ENCODE measurements around the gene CEACAM20. TPM values are rescaled to one million over a fixed set of nuclear protein-coding genes. Genes with fewer than 3 reads are reported as not detected.
"Not testable (repeated sequence)": the region's sequence is repeated elsewhere in the genome, so short reads cannot be mapped to it uniquely, and the experiment has no call there.

CEACAM20 gene
- total RNA-seq, 1 experiment from 2014 or later, result not detected

DNA sequence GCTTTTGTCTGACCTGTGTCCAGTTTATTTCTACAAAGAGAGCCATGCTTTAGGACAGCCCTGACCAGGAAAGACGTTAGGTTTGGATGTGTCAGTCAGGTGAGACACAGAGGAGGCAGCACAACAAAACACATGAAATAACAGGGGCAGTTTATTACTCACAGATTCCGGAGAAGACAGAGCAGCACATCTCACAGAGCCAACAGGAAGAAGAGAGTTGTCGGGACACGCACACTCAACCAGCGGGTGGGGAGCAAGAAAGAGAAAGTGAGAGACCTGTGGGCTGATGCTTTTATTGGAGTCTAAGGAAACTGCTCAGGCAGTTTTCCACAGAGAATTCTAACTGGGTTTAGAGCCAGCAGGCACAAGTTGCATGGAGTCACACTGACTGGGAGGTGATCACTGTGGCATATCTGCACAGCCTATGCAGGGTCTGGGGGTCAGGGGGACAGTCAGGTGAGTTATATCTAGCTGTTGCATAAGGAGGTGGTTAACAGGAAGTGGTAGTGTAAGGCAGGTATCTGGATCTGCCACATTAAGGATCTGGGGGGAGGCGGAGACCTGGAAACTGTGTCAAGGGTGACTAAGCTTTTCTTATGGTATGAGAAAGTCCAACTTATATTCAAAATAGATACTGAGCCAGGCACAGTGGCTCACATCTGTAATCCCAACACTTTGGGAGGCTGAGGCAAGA is 24.1 kb upstream of the CEACAM20 start:
- H3K9ac ChIP-seq (ENCODE audit: low read length), result no peak overlapping the region
- DNase-seq, result no peak
- H3K27ac ChIP-seq (ENCODE audit: low read length), result no peak overlapping the region
- H3K4me1 ChIP-seq (ENCODE audit: low read length), result no peaks in the 10 kb centered on the region
- H2AFZ ChIP-seq (ENCODE audit: low read length), result no peak overlapping the region
- no peak overlapping the region for H3K4me2 ChIP-seq (ENCODE audit: low read depth, low read length, poor library complexity, severe bottlenecking)
- H3K36me3 ChIP-seq (ENCODE audit: insufficient read depth, low read length), result no peaks in the 10 kb centered on the region
- H3K4me3 ChIP-seq (ENCODE audit: low read length), result no peak overlapping the region
- H3K27me3 ChIP-seq (ENCODE audit: low read length), result no peaks in the 10 kb centered on the region
- no peaks in the 10 kb centered on the region for H3K9me3 ChIP-seq (ENCODE audit: low read length)
- H4K20me1 ChIP-seq (ENCODE audit: insufficient read depth, low read depth, low read length), result no peaks in the 10 kb centered on the region
- H3K9me2 ChIP-seq (replicated peaks; ENCODE audit: insufficient read depth, low read length), result no peaks in the 10 kb centered on the region
- no peaks in the 10 kb centered on the region for H3K79me2 ChIP-seq (ENCODE audit: low read length)

DNA sequence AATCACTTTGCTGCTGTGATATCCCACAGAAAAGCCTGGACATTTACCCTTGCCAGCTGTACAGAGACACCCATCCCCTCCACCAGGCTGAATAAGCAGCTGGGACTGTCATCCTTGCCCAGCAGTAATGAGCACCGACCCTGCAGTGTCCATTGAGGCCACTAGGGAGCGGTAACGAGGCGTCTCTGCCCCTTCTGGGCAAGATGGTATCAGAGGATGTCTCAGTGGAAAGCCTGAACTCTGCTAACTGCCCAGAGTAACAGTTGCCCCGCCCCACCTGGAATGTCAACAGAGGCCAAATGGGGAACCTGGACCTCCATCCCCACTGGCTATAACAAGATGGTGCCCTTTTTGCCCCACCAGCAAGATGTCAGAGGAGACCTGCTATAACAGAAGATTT is 22.8 kb upstream of the CEACAM20 start:
- Histone ChIP-seq H3K79me2 (ENCODE audit: low read length) (no peaks in the 10 kb centered on the region), H3K27me3 (ENCODE audit: low read length) (no peaks in the 10 kb centered on the region), H3K4me2 (ENCODE audit: low read depth, low read length, poor library complexity, severe bottlenecking) (no peak overlapping the region), H3K36me3 (ENCODE audit: insufficient read depth, low read length) (no peaks in the 10 kb centered on the region), H3K9me2 (replicated peaks; ENCODE audit: insufficient read depth, low read length) (no peaks in the 10 kb centered on the region), H4K20me1 (ENCODE audit: insufficient read depth, low read depth, low read length) (no peaks in the 10 kb centered on the region), H3K4me1 (ENCODE audit: low read length) (no peaks in the 10 kb centered on the region), H3K27ac (ENCODE audit: low read length) (no peak overlapping the region), H3K9ac (ENCODE audit: low read length) (no peak overlapping the region), H2AFZ (ENCODE audit: low read length) (no peak overlapping the region), H3K4me3 (ENCODE audit: low read length) (no peak overlapping the region), H3K9me3 (ENCODE audit: low read length) (no peaks in the 10 kb centered on the region)
- peak; percentile 83 for DNase-seq

DNA sequence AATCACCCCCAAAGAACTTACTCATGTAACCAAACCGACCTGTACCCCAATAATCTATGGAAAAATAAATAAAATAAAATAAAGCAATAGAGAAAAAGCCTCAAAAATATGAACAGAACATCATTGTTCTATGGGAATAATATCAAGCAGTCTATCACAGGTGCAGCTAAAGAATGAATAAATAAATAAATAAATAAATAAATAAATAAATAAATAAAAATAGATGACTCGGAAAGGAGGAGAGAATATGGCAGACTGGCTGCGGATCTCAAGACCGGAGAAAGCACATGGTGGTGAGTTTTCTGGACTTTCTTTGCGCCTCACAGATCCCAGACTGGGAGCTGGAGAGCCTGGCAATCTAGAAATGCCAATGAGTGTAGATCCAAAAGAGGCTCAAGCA is 22.4 kb upstream of the CEACAM20 start:
- no peaks in the 10 kb centered on the region for H3K9me3 ChIP-seq (ENCODE audit: low read length)
- H3K79me2 ChIP-seq (ENCODE audit: low read length), result no peaks in the 10 kb centered on the region
- H3K27me3 ChIP-seq (ENCODE audit: low read length), result no peaks in the 10 kb centered on the region
- no peak overlapping the region for H3K27ac ChIP-seq (ENCODE audit: low read length)
- no peaks in the 10 kb centered on the region for H4K20me1 ChIP-seq (ENCODE audit: insufficient read depth, low read depth, low read length)
- no peaks in the 10 kb centered on the region for H3K36me3 ChIP-seq (ENCODE audit: insufficient read depth, low read length)
- no peak overlapping the region for H3K9ac ChIP-seq (ENCODE audit: low read length)
- no peak overlapping the region for H2AFZ ChIP-seq (ENCODE audit: low read length)
- no peak overlapping the region for H3K4me2 ChIP-seq (ENCODE audit: low read depth, low read length, poor library complexity, severe bottlenecking)
- no peaks in the 10 kb centered on the region for H3K9me2 ChIP-seq (replicated peaks; ENCODE audit: insufficient read depth, low read length)
- H3K4me1 ChIP-seq (ENCODE audit: low read length), result no peaks in the 10 kb centered on the region
- DNase-seq, result no peak
- H3K4me3 ChIP-seq (ENCODE audit: low read length), result no peak overlapping the region

DNA sequence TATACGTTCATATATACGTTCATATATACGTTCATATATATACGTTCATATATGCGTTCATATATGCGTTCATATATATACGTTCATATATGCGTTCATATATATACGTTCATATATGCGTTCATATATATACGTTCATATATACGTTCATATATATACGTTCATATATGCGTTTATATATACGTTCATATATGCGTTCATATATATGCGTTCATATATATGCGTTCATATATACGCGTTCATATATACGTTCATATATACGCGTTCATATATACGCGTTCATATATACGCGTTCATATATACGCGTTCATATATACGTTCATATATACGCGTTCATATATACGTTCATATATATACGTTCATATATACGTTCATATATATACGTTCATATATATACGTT is 21.5 kb upstream of the CEACAM20 start:
- H4K20me1 ChIP-seq (ENCODE audit: insufficient read depth, low read depth, low read length); H3K36me3 ChIP-seq (ENCODE audit: insufficient read depth, low read length); H2AFZ ChIP-seq (ENCODE audit: low read length); H3K9ac ChIP-seq (ENCODE audit: low read length); H3K9me2 ChIP-seq (replicated peaks; ENCODE audit: insufficient read depth, low read length); DNase-seq; H3K4me3 ChIP-seq (ENCODE audit: low read length); H3K27me3 ChIP-seq (ENCODE audit: low read length); H3K4me1 ChIP-seq (ENCODE audit: low read length); H3K4me2 ChIP-seq (ENCODE audit: low read depth, low read length, poor library complexity, severe bottlenecking); H3K27ac ChIP-seq (ENCODE audit: low read length); H3K79me2 ChIP-seq (ENCODE audit: low read length); H3K9me3 ChIP-seq (ENCODE audit: low read length): not testable (repeated sequence)

DNA sequence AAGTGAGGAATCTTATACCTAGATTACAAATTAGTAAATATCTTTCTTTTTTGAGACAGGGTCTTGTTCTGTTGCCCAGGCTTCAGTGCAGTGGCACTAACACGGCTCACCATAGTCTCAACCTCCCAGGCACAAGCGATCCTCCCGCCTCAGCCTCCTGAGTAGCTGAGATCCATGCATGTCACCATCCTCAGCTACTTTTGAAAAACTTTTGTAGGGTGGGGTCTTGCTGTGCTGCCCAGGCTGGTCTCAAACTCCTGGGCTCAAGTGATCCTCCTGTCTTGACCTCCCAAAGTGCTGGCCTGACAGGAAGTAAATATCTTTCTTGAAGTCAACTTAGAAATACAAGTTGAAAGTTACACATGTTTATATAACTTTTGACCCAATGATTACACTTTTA is 20.0 kb upstream of the CEACAM20 start:
- no peak for DNase-seq
- no peaks in the 10 kb centered on the region for H3K9me2 ChIP-seq (replicated peaks; ENCODE audit: insufficient read depth, low read length)
- H3K27ac ChIP-seq (ENCODE audit: low read length), result no peak overlapping the region
- no peaks in the 10 kb centered on the region for H3K79me2 ChIP-seq (ENCODE audit: low read length)
- no peaks in the 10 kb centered on the region for H3K9me3 ChIP-seq (ENCODE audit: low read length)
- no peak overlapping the region for H3K9ac ChIP-seq (ENCODE audit: low read length)
- no peaks in the 10 kb centered on the region for H4K20me1 ChIP-seq (ENCODE audit: insufficient read depth, low read depth, low read length)
- H3K4me1 ChIP-seq (ENCODE audit: low read length), result no peaks in the 10 kb centered on the region
- no peaks in the 10 kb centered on the region for H3K36me3 ChIP-seq (ENCODE audit: insufficient read depth, low read length)
- no peak overlapping the region for H3K4me3 ChIP-seq (ENCODE audit: low read length)
- H3K4me2 ChIP-seq (ENCODE audit: low read depth, low read length, poor library complexity, severe bottlenecking), result no peak overlapping the region
- H2AFZ ChIP-seq (ENCODE audit: low read length), result no peak overlapping the region
- H3K27me3 ChIP-seq (ENCODE audit: low read length), result no peaks in the 10 kb centered on the region

DNA sequence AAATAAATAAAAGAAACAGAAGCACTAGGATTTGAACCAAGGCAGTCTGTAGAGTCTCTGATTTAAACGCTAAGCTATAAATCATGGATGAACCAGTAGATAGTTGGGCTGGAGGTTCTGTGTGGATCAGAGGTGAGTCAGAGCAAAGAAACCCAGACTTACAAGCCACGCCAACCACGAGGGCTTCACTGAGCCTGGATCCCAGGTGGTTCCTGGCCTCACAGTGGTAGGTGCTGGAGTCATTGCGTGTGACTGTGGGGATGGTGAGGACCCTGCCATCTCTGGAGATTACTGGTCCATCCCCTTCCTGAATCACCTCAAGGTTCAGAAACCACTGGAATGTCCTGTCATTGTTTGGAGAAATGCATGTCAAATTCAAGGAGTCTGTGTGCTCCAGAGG is 19.3 kb upstream of the CEACAM20 start:
- H3K79me2 ChIP-seq (ENCODE audit: low read length), result no peaks in the 10 kb centered on the region
- no peak overlapping the region for H3K4me3 ChIP-seq (ENCODE audit: low read length)
- H2AFZ ChIP-seq (ENCODE audit: low read length), result no peak overlapping the region

DNA sequence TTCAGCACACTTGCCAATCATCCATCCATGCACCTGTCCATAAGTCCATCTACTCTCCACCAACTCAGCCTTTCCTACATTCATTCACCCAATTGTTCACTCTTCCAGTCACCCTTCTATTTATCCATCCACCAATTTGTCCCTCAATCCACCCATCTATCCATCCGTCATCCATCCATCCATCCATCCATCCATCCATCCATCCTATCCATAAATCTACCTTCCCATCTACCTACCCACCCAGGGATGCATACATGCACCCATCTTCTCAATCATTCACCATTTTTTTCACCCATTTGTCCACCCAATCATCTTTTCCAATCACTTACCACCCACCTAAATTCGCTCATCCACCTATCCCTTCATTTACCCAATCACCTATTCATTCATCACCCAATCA is 14.6 kb upstream of the CEACAM20 start:
- DNase-seq, result no peak
- Histone ChIP-seq H3K9ac (ENCODE audit: low read length) (no peak overlapping the region), H3K4me2 (ENCODE audit: low read depth, low read length, poor library complexity, severe bottlenecking) (no peak overlapping the region), H3K36me3 (ENCODE audit: insufficient read depth, low read length) (no peaks in the 10 kb centered on the region), H3K9me3 (ENCODE audit: low read length) (no peaks in the 10 kb centered on the region), H3K9me2 (replicated peaks; ENCODE audit: insufficient read depth, low read length) (no peaks in the 10 kb centered on the region), H3K79me2 (ENCODE audit: low read length) (no peaks in the 10 kb centered on the region), H3K4me1 (ENCODE audit: low read length) (no peaks in the 10 kb centered on the region), H2AFZ (ENCODE audit: low read length) (no peak overlapping the region), H3K27ac (ENCODE audit: low read length) (no peak overlapping the region), H4K20me1 (ENCODE audit: insufficient read depth, low read depth, low read length) (no peaks in the 10 kb centered on the region), H3K27me3 (ENCODE audit: low read length) (no peaks in the 10 kb centered on the region), H3K4me3 (ENCODE audit: low read length) (no peak overlapping the region)

More for the DNA sequence above, 19.3 kb upstream of the CEACAM20 start:
- H4K20me1 ChIP-seq (ENCODE audit: insufficient read depth, low read depth, low read length), result no peaks in the 10 kb centered on the region
- no peak for DNase-seq
- H3K27me3 ChIP-seq (ENCODE audit: low read length), result no peaks in the 10 kb centered on the region
- no peak overlapping the region for H3K9ac ChIP-seq (ENCODE audit: low read length)
- H3K36me3 ChIP-seq (ENCODE audit: insufficient read depth, low read length), result no peaks in the 10 kb centered on the region
- H3K27ac ChIP-seq (ENCODE audit: low read length), result no peak overlapping the region
- no peaks in the 10 kb centered on the region for H3K9me3 ChIP-seq (ENCODE audit: low read length)
- no peak overlapping the region for H3K4me2 ChIP-seq (ENCODE audit: low read depth, low read length, poor library complexity, severe bottlenecking)
- H3K9me2 ChIP-seq (replicated peaks; ENCODE audit: insufficient read depth, low read length), result no peaks in the 10 kb centered on the region
- no peaks in the 10 kb centered on the region for H3K4me1 ChIP-seq (ENCODE audit: low read length)

DNA sequence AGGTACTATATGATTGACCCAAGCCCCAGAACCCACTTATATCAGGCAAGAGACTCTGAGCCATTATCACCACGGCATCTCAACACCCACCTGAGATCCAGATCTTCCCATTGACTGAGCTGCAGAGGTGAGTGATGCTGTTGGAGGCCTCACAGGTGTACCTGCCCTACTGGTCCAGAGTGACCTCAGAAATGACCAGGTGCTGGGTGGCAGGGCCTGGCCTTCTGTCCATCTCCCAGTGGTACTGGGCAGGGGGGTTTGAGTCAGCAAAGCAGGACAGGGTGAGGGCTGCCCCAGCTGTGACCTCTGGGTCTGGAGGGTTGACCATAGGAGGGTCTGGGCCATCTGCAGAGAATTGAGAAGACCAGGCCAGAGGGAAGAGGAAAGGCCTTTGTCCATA is 13.2 kb upstream of the CEACAM20 start:
- Histone ChIP-seq H4K20me1 (ENCODE audit: insufficient read depth, low read depth, low read length) (no peaks in the 10 kb centered on the region), H3K27me3 (ENCODE audit: low read length) (no peaks in the 10 kb centered on the region), H3K27ac (ENCODE audit: low read length) (no peak overlapping the region), H3K4me2 (ENCODE audit: low read depth, low read length, poor library complexity, severe bottlenecking) (no peak overlapping the region), H2AFZ (ENCODE audit: low read length) (no peak overlapping the region), H3K79me2 (ENCODE audit: low read length) (no peaks in the 10 kb centered on the region), H3K9ac (ENCODE audit: low read length) (no peak overlapping the region), H3K9me2 (replicated peaks; ENCODE audit: insufficient read depth, low read length) (no peaks in the 10 kb centered on the region), H3K9me3 (ENCODE audit: low read length) (no peaks in the 10 kb centered on the region), H3K4me3 (ENCODE audit: low read length) (no peak overlapping the region), H3K36me3 (ENCODE audit: insufficient read depth, low read length) (no peaks in the 10 kb centered on the region), H3K4me1 (ENCODE audit: low read length) (no peaks in the 10 kb centered on the region)
- no peak for DNase-seq

DNA sequence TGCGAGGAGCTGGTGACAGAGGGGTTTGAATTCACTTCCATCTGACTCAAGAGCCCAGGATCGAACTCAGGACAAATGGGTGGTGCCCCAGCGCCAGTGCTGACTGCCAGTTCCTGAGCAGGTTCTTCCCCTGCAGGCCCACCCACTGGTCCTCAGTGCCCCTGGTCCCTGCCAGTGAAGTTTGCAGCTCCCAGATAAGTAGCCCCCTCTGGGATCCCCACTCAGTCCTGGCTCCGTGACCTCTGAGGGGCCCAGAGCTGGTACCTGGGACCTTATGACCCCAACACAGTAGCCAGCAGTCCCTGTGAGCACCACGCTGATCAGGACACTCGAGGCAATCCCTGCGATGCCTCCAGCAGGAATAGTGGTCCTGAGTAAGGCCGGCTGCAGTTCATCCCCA is 11.3 kb upstream of the CEACAM20 start:
- no peak overlapping the region for H3K4me3 ChIP-seq (ENCODE audit: low read length)
- no peaks in the 10 kb centered on the region for H3K79me2 ChIP-seq (ENCODE audit: low read length)
- H3K27ac ChIP-seq (ENCODE audit: low read length), result no peak overlapping the region
- no peaks in the 10 kb centered on the region for H3K9me3 ChIP-seq (ENCODE audit: low read length)
- H3K4me1 ChIP-seq (ENCODE audit: low read length), result no peaks in the 10 kb centered on the region
- no peak overlapping the region for H3K4me2 ChIP-seq (ENCODE audit: low read depth, low read length, poor library complexity, severe bottlenecking)
- H3K27me3 ChIP-seq (ENCODE audit: low read length), result no peaks in the 10 kb centered on the region
- H3K9ac ChIP-seq (ENCODE audit: low read length), result no peak overlapping the region
- H3K36me3 ChIP-seq (ENCODE audit: insufficient read depth, low read length), result no peaks in the 10 kb centered on the region
- no peaks in the 10 kb centered on the region for H3K9me2 ChIP-seq (replicated peaks; ENCODE audit: insufficient read depth, low read length)
- H2AFZ ChIP-seq (ENCODE audit: low read length), result no peak overlapping the region
- DNase-seq, result no peak
- H4K20me1 ChIP-seq (ENCODE audit: insufficient read depth, low read depth, low read length), result no peaks in the 10 kb centered on the region
